OCI-LY7 (cell line): ENCODE measurements around the gene FEV.
A peak's percentile ranks its signal among the peaks of the same experiment; 100 is the strongest.

Experiments
- EZH2phosphoT487 ChIP-seq: fragments of 200-600 bp; sonication (generic); IDR thresholded peaks from 2 replicates; pipeline ENCODE4 v1.6.1; 2018; ENCODE audit warnings: low read depth, borderline replicate concordance, mild to moderate bottlenecking, mixed run types, antibody characterized with exemption, low read length, moderate library complexity, mixed read lengths
- TF ChIP-seq, protein P1 (sequence below): fragments of 200-600 bp; sonication (generic); conservative IDR thresholded peaks from 2 replicates; pipeline ENCODE4 v1.5.1; 2014; ENCODE audit warnings: mild to moderate bottlenecking, antibody characterized with exemption, low read length, moderate library complexity, mixed read lengths

DNA sequence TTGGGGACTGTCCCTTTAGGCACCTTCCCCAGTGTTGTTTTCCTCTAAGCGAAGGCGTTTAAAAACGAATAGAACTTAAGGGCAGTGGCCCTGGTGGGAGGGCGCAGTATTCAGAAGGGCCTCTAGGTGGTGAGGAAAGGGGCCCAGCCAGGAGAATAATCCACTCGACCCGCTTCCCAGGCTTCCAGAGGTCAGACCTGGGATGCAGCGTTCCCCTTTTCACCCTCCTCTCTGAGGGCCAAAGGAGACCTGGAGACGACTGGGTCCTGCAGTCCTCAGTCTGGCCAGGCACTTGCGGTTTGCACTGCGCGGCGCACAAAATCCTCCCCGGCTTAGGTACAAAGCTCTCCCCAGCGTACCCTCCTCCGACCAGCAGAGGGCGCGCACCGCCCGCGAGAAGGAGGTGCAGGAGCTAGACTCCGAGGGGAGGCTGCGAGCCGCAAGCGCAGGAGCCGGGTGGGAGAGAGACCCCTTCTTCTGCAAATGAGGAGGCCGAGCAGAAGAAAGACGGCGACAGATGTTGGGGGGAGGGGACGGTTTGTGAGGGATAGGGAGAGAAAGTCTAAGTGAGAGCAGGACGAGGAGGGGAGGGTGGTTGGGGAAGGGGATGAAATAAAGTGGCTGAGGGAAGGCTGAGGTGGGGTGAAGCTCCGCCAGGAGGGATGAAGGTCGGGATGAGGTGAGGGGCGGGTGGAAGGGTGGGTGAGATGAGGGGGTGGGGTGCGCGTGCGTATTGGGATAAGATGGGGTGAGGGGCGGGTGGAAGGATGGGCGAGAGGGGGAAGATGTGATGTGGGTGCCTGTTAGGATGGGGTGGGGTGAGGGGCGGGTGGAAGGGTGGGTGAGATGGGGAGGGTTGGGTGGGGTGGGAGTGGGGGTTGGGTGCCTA lies 4.9 kb downstream of the FEV start:
- TF ChIP-seq, protein P1, sequence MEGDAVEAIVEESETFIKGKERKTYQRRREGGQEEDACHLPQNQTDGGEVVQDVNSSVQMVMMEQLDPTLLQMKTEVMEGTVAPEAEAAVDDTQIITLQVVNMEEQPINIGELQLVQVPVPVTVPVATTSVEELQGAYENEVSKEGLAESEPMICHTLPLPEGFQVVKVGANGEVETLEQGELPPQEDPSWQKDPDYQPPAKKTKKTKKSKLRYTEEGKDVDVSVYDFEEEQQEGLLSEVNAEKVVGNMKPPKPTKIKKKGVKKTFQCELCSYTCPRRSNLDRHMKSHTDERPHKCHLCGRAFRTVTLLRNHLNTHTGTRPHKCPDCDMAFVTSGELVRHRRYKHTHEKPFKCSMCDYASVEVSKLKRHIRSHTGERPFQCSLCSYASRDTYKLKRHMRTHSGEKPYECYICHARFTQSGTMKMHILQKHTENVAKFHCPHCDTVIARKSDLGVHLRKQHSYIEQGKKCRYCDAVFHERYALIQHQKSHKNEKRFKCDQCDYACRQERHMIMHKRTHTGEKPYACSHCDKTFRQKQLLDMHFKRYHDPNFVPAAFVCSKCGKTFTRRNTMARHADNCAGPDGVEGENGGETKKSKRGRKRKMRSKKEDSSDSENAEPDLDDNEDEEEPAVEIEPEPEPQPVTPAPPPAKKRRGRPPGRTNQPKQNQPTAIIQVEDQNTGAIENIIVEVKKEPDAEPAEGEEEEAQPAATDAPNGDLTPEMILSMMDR, result peak; percentile 99
- no peak for TF ChIP-seq EZH2phosphoT487
